Stimulated activated CD4-positive, alpha-beta T cell treated with anti-CD3 and anti-CD28 coated beads, Interleukin-2, amount 100 ng/mL, for 48 hours (primary cell): ENCODE data around the gene MRPS18A.

Experiments used
- DNase-seq, 2 donors: peaks; one replicate each; pipeline ENCODE4 v3.0.0-alpha.2; 2020

MRPS18A gene

DNA sequence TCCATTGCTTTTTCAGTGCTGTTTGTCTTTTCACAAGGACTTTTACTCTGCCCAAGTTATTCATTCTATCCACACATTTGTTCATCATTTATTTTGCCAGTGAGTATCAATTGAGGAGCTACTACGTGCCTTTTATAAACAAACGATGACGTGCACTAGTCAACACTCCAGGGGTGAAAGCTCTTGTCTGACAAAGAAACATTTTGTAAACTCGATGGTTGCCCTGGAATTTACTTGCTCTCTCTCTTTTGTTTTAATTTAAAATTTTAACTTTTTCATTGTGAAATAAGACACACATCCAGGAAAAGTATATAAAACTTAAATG, 8.3 kb upstream of the MRPS18A start:
- no peak for DNase-seq

DNA sequence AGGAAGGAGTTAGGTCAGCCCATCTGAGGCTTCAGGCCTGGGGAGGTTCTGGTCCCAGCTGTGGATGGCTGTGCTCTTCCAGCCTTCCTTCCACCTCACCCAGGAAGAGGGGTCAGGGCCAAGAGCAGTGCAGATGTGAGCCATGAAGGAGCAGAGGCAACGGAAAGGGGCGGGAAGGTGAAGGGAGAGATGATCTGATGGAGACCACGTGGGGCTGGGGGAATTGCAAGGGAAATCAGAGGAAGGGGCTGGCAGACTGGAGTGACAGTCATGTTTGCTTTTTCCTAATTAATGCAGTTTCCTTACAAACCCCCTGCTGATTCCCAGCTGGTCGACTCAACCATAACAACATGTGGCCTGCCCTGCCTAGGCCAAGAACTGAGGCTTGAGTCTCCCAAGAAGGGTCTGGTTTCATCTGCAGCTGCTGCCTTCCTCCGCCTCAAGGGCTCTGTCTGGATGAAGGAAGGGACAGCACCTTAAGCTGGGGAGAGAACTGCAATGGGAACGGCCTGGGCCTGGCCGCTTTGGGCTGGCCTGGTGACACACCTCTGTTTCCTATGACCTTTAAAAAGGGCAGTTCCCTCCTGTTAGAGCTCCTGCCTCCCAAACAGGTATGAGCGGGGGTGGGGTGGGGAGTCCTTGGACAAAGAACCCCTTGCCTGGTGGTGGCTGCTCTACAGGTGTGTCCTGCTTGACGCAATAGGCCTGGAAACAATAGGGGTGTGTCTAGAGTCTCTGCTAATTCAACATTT, 7.8 kb upstream of the MRPS18A start:
- DNase-seq, result no peak

DNA sequence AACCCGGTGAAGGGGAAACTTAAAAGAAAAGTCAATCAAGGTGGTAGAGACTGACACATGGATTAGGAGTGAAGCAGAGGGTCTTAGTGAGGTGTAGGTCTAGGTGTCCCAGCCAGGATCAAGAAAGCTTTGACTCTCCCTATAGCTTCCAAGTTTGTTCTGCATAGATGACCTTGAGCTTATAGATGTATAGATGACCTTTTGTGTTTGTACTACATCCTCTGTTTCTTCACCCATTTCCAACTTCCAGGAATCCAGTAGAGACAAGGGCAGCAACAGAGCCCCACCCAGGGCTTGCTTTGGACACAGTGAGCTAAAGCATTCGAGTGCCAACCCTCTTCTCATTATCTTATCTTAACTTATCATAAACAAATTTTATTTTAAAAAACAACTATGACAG, 1.8 kb upstream of the MRPS18A start:
- DNase-seq, result no peak

DNA sequence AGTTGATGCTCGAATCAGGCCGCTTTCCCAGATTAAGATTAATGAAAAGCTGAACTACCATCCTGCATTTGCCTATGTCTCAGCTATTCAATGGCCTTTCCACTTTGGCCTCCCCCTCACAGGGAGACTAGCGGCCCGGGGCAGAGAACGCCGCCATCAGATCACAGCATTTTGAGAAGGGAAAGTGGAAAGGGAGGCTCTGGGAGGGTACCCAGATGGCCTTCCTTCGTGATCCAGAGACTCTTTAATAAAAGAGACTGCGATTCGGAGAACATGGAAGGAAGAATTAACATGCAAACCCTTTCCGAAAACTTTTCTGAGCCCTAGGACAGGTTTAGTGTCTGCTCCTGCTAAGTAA, 533 bp downstream of the MRPS18A start:
- no peak for DNase-seq

DNA sequence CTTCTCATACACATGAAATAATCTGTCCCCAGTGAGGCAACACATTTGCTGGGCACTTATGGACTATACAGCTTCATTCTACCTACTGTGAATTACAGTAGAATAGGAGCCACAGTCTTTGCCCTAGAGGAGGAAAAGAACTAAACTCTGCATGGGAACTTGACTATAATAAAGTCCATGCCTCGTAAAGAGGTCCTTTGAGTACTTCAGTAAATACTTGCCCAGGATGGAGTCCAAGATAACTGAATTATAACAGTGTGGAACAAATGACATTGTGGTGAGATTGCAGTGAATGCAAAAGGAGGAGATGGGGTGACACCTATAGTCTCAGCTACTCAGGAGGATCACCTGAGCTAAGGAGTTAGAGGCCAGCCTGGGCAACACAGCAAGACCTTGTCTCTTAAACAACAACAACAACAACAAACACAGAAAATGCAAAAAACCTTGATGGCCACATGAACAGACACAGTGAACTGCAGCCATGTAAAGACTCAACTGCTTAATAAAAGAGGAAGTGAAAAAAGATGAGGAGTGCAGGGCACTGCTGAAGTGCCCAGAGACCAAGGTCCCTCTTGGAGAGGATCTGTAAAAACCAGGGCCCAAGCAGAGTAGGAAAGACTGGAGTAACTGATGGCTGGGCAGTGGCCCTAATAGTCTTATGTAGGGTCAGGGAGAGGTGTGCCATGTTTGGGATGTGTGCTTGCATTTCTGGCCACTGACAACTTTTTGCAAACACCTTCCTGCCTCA, 3.7 kb downstream of the MRPS18A start:
- no peak for DNase-seq

DNA sequence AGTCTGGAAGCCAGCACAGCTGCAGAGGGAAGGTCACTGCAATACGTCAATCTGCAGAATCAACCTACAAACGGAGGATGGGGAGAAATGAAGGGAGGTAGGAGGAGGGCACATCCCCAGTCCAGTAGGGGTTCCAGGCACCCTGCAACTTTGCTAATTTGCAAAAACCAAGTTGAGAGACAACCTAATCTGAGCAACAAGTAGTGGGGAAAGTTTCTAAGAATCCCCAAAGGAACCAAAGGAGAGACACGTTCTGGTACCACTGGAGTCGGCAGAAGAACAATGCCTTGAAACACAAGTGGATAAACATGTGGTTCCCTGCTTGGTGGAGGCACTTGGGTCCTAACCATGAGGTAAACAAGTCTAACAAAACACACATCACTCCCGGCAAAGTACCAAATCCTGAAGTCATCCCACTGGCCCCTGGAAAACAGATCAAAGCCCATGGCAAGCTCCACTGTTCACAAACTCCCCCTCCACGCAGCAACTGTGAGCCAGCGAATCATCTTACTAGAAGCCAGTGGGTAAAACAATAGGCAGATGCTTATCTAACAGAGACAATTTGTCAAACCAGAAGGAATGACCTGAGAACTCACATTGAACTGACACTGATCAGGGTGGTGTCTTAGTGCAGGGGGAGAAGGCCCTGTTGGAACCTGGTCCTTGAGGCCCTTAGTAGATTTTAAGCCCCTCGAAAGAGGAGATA, 4.7 kb downstream of the MRPS18A start:
- DNase-seq, result no peak

DNA sequence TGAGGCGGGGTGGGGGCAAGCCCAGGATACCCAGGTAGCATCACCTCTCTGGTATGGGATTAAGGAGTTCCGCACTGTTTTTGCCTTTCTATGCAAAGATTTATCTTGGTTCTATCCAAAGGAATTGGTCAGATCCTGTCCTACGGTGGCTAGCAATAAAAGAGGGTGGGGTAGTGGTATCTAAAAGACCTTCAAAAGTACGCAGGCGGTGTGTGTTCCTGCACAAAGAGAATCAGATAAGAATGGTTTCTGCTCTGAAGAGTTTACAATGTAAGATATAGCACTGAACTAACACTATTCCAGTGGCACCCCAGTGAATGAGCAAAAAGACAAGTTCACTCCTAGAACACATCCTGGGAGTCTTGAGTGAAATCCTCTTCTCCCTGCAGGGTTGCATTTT, 6.3 kb downstream of the MRPS18A start:
- no peak for DNase-seq

DNA sequence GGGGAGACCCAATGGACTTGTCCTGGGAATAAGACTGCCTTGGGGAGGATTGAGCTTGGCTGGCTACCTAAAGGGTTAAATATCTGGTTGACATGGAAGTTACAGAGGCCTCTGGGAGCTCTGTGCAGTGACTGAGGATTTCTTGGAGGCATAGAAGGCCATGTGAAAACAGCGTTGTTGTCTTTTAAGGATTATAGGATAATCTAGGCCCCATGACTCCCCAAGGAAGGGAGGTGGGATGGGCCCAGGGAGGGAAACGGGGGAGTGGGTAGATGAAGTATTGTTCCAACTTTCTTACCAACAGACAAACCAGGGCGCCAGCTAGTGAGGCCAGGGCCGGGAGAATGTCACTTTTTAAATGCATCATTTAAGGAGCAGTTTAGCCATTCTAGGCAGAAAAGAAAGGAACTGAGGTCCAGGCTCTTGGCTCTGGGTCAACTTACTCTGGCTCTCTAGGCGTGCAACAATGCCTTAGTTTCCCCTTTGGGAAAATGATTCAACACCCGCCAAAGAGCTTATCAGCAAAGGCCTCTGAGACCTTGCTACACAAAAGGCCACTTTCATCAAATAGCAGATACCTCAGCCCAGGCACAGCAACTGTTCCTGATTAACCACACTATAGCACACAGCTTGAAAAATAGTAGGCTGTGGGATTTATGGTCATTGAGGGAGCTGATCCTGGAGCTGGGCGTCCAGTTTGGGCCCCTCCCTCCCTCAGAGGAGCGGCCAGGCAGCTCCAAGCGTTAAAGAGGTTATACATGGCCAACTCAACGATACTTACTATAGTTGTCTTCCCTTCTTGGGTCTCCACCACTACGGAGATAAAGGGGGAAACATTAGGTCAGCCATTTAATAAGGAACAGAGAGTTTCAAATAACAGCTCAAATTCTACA, 7.0 kb downstream of the MRPS18A start:
- no peak for DNase-seq

DNA sequence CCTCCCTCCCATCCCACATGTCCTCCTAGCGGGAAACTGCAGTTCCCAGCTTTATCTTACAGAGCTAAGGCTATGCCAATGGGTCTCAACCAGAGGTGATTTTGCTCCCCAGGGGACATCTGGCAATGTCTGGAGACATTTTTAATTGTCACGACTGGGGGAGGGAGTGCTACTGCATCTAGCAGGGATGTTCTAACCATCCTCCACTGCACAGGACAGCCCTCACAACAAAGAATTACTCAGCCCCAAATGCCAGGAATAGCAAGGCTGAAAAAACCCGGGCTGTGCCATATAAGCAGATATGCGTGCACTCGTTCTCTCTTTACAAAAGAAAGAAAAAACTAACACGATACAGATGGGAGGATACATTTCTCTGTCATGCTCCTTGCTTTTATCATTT, 8.5 kb downstream of the MRPS18A start:
- no peak for DNase-seq

DNA sequence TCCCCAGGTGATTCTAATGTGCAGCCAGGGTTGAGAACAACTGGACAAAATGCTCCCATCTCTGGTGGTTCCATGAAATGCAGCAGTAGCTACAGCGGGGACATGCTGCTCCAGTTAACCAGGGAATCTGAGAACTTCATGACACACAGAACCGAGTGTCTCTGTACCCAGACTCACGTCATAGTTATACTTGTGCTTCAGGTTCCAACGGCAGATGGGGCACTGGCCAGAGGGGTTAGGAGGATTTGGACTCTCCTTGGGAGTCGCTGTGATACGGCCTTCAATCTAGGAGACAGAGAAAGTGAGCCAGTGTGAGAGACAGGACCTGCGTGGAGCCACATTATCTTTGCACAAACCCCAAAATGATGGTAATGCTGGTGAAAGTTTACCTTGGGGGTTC, 9.2 kb downstream of the MRPS18A start:
- DNase-seq, result no peak

DNA sequence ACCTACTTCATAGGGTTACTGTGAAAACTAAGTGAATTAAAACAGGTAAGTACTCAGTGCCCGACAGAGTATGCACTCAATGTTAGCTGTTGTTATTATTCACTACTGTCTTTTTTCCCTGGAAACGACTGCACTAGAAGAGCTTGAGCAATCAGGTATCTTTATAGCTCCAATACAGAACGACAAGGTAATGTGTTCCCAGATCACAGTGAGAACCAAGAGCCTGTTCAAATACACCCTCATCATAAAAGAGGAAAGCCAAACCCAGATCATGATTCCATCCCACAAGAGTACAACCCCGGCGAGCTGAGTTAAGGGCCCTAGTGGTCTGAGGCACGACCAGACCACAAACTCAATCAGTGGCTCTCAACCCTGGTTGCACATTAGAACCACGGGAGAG, 9.8 kb downstream of the MRPS18A start:
- no peak for DNase-seq

DNA sequence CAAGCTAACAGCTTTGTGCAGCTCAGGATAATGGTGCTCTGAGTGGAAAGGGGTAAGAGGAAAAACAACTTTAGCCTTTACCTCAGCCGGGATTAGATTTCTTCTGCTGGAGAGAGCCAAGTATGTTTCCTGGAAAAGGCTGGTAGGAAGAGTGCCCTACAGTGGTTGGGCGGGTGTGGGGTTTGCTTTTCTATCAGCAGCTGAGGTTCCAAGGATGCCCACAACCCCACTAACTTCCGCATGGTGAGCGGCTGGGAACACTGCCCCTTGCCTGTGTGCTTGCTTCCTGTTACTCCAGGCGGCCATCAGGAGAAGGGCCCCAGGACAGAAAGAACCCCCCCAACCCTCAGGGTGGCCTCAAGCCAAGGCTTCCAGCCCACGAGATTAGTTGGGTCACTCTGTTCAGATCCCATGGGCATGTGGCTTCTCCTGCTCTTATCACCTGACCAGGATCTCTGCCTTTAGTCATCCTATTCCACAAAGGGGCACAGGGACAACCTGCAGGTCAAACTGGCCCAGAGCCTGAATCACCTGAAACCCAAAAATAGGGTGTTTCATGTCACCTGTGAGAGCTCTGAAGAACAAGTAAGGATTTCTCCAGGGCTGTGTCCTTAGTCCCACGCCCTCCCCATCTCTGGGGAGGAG, 10.5 kb downstream of the MRPS18A start:
- DNase-seq, result no peak

DNA sequence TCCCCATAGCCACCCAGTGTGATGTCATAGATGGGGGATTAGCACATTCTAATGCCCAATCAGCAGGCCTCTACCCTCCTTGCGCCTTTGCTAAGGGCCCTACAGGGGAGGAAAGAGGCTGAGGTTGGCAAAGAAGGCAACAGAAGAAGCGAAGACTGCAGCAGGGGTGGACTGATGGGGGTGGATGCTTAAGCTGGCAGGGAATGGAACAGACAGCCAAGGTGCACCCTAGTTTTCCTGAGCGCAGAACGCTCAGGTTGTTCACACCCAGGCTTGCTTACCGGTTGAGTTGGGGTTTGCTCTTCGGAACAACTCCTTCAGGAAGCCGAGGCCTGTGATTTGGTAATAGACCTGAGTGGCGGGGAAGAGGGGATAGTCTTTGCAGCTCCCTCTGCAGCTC, 12.7 kb downstream of the MRPS18A start:
- DNase-seq, result no peak

DNA sequence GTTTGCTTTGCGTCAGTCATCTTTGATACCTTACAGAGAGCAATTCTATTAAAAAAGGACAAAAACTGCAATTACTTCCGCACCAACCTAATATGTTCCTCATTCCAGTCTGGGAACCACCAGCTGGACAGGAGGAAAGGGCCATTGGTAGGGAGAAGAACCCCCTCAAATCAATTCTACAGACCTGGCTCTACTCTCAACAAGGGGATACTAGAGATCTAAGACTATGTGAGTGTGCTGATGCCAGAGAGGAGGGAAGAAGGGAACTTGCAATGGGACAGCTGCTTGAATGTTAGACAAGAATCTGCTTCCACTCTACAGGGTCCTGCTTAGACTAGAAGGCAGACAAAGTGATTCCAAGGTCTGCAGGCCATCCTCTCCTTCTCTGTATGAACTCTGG, 13.3 kb downstream of the MRPS18A start:
- no peak for DNase-seq

DNA sequence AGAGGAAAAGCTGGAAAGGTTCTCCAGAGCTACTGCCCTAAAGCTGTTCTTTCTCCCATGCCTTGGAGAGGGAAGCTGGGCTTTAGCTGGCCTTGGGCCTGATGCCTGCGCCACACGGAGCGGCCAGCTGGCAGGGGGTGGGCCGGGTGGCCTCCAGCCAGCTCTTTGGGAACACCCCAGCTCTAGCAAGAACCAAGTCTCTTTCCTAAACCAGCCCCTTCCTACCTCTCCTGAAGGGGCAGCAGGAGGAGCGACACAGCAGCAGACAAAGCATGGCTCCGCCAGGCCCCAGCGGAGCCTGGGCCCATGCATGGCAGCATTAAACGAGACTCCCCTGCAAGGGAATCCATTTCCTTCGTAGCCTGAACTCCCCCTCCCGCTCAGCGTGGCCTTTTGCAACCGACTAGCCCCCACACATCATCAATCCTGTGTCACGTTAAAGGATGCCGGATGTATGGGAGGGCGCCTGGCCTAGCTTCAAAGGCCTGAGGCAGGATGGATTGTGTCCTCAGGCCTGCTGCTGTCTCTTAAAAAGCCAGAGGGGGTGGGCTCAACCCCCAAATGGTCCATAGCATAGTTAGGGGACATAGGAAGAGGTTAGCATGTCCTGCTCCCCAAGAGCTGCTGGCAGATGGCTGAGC, 14.0 kb downstream of the MRPS18A start:
- DNase-seq, result no peak

DNA sequence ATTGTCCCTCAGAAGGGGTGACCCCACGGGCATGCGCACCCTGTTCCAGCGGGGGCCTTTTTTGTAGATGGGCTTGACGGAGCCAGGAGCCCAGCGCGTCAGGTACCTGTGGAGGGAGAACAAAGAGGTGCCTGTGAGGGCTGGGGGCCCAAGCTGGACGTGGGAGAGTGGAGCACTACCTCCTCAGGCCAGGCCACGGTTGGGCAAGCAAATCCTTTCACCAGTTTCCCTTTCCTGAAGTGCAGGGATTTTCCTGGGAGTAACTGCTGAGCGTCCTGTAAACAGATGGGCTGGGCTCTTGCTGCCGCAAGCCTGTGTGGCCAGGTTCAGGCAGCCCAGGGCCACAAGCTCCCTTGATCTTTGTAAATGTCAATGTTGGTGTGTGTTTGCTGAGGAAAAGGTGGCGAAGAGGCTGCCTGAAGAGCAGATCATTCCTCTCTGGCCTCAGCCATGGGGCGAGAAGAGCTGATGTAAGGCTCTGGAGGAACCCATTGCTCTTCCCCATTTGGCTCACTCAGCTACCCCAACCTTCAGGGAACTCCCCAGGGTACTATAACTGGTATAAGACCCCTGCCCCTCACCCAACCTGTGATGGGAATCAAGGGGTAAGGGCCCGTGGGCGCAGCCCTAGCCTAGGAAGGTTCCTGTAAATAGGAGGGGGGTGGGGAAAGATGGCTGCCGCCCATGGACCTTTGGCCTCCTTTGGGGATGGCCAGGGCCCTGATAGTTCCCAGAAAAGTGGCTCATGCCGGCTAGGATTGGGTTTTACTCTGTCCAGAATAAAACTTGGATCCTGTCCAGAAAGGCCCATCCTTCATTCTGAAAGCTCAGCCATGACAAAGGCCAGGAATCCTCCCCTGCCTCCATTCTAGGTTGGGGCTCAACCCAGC, 15.5 kb downstream of the MRPS18A start:
- DNase-seq, result no peak

DNA sequence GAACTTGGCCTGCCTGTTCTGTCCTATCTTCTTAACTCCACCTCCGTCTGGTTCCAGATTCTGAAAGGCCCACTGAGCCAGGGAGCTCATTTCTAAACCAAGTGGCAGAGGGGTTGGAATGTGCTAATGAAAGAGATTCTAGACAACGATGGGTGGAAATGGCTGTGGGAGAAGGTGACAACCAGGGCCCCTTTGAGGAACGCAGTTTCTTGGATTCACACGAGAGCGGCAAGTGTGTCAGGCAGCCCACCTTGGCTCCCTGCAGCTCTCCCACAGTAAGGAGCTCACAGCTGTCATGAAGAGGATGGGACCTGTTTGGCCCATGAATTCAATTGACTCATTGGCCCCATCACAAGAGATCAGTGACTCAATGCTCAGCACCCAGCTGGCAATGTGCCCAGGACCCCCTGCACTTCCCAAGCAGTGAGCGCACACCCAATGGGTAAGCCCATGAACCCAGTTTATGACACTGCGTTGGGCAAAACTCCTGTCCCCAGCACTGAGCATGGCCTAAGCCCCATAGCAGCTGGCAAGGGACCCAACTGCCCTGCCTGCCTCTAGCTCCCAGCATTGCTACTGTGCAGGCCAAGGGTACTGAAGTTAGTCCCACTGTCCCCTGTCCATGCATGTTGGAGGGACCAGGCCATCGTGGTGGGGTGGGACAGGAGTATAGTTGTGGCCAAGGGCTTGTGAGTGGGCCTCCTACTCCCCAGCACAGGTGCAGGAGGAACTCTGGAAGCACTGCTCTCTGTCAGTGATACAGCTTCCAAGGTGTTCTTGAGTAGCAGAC, 16.4 kb downstream of the MRPS18A start:
- no peak for DNase-seq

DNA sequence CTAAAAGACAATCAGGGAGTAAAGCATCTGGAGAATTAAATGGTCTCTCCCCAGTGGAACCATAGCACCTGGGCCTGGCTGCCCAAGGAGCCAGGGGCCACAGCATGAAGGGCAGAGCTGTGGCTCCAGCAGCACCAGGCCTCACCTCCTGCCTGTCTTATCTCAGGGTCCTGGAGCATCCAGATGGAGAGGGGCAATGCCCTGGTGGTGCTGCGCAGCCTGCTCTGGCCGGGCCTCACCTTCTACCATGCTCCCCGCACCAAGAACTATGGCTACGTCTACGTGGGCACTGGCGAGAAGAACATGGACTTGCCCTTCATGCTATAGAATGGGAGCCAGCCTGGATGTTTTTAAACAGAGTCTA, 17.0 kb downstream of the MRPS18A start:
- no peak for DNase-seq

DNA sequence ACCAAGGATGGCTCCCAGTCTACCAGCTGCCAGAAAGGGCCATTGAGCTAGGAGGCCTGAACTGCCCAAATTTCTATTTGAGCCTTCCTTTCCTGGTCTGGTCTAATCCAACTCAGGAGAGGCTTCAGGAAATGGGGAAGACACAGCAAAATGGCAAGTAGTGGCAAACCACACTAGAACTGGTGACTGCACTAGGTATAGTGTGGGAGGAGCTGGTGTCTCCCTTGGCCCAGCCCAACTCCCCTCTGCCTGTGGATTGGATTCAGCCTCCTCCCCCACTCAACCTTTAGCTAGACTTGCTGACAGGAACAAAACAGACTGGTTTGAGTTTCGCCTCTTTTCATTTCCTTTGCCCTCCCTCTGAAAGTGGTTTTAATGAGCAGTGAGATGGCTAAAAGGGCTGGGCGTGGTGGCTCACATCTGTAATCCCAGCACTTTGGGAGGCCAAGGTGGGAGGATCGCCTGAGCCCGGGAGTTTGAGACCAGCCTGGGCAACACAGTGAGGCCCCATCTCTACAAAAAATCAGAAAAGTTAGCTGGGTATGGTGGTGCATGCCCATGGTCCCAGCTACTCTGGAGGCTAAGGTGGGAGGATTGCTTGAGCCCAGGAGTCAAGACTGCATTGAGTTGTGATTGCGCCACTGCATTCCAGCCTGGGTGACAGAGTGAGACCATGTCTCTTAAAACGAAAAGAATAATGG, 17.5 kb downstream of the MRPS18A start:
- DNase-seq, result no peak
